GM13977 (cell line): Measurements from ENCODE around the gene MRPL11.

Experiments used
- DNase-seq: peaks from one replicate; pipeline ENCODE4 v3.0.0; 2012; ENCODE audit warnings: low spot score
- CTCF ChIP-seq: IDR thresholded peaks from 2 replicates; pipeline ENCODE4 v1.5.1; 2012; ENCODE audit warnings: mild to moderate bottlenecking, control low read depth; ENCODE audit not compliant: insufficient read depth; ENCODE audit errors: extremely low read depth, missing control alignments
- in situ Hi-C: fragments of 300-500 bp; cut with MboI; formaldehyde crosslinking; loops from one replicate; pipeline ENCODE4 v1.12.0; 2022; ENCODE audit warnings: low sequenced_read_pairs, low pct_unique_long_range_greater_than_20kb, mixed read lengths, inconsistent platforms; ENCODE audit not compliant: unreplicated experiment

The MRPL11 gene

GRCh38 chr11:66477263-66478201 lies 38.9 kb upstream of the MRPL11 start:
- no peak for DNase-seq
- no peak for TF ChIP-seq CTCF
- in situ Hi-C loops, result loop anchor here (10.0 kb wide), 1 partner anchor 73 kb away; no protein-coding TSS in a partner anchor

- in situ Hi-C loops, result loop anchor here (10.0 kb wide), 1 partner anchor 72 kb away; no protein-coding TSS in a partner anchor
- DNase-seq, result no peak
Observed at GRCh38 chr11:66476841-66477251, 38.2 kb upstream of the MRPL11 start.

GRCh38 chr11:66476173-66476840 lies 37.7 kb upstream of the MRPL11 start:
- DNase-seq, result no peak
- in situ Hi-C loops, result loop anchor here (10.0 kb wide), 1 partner anchor 72 kb away; no protein-coding TSS in a partner anchor

More at GRCh38 chr11:66476841-66477251, 38.2 kb upstream of the MRPL11 start:
- no peak for TF ChIP-seq CTCF

GRCh38 chr11:66475349-66476172 lies 36.9 kb upstream of the MRPL11 start:
- TF ChIP-seq CTCF, result no peak
- no peak for DNase-seq
- in situ Hi-C loops, result loop anchor here (10.0 kb wide), 1 partner anchor 71 kb away; no protein-coding TSS in a partner anchor

More at GRCh38 chr11:66476173-66476840, 37.7 kb upstream of the MRPL11 start:
- TF ChIP-seq CTCF, result no peak

GRCh38 chr11:66473608-66474515 lies 35.2 kb upstream of the MRPL11 start:
- in situ Hi-C loops, result loop anchor here (10.0 kb wide), 1 partner anchor 69 kb away; no protein-coding TSS in a partner anchor
- DNase-seq, result no peak
- no peak for TF ChIP-seq CTCF
